DMS53 (cell line): ENCODE data around the gene TXNDC11.

ENCODE experiments used
- DNase-seq: peaks from one replicate; lab custom pipeline; 2025; lab: John Stamatoyannopoulos, UW

Gene TXNDC11

DNA sequence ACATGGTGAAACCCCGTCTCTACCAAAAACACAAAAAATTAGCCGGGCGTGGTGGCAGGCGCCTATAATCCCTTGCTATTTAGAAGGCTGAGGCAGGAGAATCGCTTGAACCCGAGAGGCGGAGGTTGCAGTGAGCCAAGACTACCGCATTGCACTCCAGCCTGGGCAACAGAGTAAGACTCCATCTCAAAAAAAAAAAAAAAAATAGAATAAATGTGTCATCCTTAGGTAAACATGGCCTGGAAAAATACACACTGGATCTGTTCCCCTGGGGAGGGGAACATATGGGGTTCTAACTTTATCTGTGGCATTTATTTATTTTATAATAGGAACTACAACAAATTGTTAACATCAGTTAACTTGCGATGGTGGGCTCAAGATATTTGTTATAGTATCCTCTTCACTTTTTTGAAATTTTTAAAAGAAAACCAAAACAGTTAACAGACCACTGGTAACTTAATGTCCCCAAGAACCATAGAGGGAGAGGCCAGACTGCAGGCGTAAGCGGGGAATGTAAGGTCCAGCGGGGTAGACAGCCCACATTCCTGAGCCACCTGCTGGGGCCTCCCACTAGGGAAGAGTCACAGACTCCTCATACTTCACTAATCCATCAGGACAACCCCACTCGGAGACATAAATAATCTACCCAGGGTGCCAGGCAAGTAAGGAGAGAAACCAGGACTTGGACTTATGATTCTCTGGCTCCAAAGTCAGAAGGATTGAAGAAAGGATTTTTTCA is 12.5 kb upstream of the TXNDC11 start:
- peak; percentile 68 for DNase-seq

DNA sequence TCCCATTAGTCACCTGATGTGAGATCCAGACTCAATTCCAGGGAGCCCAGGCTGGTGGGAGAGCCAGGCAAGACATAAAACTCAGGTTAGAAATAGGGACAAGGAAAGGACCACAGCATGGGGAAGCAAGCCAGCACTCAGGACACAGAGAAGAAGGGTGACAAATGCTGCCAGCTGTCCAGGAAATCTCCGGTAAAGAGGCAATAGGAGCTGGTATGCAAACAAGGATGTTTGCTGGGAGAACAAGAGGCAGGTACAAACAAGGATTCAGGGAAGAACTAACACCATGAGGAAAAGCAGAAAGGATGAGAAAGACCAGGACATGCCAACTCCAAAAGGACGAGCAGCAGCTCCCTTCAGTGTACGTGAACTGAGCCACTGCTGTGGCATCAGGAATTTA is 10.2 kb upstream of the TXNDC11 start:
- peak; percentile 91 for DNase-seq

- no peak for DNase-seq
These were observed 7.4 kb upstream of the TXNDC11 start for GRCh38 chr16:11750056-11750455.

- DNase-seq, result peak; percentile 66
These were observed 6.0 kb upstream of the TXNDC11 start for GRCh38 chr16:11748404-11749254.

GRCh38 chr16:11747949-11748403 is 5.3 kb upstream of the TXNDC11 start:
- no peak for DNase-seq

- no peak for DNase-seq
These were observed 1.4 kb upstream of the TXNDC11 start for GRCh38 chr16:11744075-11744470.

DNA sequence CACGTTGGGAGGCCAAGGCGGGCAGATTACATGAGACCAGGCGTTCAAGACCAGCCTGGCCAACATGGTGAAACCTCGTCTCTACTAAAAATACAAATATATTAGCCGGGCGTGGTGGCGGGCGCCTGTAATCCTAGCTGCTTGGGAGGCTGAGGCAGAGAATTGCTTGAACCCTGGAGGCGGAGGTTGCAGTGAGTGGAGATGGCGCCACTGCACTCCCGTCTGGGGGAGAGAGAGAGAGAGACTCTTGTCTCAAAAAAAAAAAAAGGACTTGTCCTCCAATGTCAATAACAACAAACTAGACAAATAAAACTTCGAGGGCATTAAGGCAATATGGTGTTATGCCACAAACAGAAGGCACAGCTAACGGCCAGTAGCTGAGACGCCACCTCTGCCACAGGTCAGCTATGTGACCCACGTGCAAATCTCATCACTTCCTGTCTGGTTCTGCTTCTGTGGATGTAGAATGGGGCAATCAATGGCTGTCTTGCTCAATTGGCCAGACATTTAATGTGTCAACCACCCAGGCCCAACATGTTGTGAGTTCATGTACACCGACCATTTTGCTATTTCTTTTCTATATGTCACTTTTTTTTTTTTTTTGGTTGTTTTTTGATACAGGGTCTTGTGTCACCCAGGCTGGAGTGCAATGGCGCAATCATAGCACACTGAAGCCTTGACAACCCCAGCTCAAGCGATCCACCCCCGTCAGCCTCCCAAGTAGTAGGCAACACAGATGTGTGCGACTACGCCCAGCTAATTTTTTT is 834 bp upstream of the TXNDC11 start:
- DNase-seq, result peak; percentile 73

DNA sequence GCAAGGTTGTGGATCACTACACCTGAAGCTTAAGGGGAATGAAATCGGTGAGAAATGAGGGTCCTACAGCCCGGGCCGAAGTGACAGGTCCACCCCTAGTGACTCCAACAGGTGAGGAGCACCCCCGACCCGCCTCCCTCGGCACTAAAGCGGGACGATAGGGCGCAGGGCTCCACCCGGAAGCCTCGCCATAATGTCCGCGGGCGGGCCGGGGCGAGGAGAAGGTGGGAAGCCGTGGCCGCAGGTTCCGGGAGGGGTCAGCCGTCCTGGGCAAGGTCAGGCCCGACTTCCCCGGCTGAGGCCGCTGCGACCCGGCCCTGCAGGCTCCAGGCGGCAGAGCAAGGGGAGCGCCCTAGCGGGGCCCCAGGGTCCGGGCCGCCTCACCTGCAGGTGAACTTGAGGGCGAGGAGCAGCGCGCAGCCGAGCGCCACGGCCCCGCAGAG is 543 bp downstream of the TXNDC11 start:
- DNase-seq, result peak; percentile 69

DNA sequence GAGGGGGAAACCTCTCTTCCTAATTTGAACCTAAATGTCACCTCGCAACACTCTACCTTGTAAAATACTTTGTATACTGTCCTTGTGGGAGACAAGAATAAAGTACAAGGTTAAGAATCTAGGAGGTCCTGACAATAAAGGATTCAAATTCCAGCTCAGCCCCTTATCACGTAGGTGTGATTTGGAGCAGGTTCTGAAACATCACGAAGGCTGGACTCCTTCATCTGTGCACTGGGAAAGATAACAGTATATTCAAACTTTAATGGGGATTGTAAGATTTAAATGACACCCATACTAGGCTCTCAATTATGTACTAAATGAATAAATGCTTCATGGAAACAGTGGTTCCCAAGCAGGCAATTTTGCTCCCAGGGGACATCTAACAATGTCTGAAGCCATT is 2.1 kb downstream of the TXNDC11 start:
- DNase-seq, result no peak

DNA sequence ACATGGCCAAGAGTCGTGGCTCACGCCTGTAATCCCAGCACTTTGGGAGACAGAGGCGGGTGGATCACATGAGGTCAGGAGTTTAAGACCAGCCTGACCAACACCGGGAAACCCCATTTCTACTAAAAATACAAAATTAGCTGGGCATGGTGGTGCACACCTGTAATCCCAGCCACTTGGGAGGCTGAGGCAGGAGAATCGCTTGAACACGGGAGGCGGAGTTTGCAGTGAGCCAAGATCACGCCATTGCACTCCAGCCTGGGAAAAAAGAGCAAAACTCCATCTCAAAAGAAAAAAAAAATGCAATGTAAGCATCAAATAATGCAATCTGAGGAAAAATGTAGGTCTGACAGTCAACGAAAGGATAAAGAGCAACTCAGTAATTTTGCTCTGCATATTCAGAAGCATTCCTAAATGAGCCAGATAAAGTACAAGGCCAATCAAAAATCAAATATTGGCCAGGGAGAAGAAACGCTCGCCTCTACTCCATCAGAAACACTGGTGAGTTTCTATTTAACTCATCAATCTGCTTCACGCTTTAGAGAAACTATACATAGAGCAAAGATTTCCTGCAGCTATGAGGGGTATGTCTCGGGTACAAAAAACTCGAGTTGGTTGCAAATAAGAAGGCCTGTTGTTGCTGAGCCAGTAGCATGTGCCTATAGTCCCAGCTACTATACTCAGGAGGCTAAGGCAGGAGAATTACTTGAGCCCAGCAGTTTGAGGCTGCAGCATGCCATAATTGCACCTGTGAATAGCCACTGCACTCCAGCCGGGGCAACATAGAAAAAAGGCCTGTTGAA is 3.7 kb downstream of the TXNDC11 start:
- DNase-seq, result no peak

DNA sequence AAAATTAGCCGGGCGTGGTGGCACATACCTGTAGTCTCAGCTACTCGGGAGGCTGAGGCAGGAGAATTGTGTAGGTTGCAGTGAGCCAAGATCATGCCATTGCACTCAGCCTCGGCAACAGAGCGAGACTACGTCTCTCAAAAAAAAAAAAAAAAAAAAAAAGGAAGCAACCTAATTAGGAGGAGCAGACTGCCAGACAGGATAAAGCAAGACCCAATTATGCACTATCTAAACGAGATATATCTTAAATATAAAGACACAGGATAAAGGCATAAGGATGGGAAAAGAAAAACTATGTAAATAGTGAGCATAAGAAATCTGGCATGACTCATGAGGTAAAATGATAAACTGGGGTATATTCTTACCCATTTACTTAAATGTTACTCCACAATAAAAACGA is 4.9 kb downstream of the TXNDC11 start:
- DNase-seq, result no peak

DNA sequence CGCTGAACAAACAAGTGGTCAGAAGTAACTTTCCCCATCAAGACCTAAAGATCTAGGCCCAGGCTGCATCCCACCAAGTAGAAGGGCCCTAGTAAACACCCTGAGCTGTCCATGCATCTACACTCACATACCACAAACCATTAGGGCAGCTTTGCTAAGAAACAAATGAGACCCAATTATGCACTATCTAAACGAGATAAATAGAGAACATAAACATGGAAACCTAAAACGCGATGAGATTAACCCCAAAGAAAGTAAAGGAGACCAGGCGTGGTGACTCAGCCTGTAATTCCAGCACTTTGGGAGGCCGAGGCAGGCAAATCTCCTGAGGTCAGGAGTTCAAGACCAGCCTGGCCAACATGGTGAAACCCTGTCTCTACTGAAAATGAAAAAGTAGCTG is 5.8 kb downstream of the TXNDC11 start:
- DNase-seq, result no peak

GRCh38 chr16:11735787-11736186 is 6.9 kb downstream of the TXNDC11 start:
- DNase-seq, result no peak

- no peak for DNase-seq
These were observed 8.0 kb downstream of the TXNDC11 start for GRCh38 chr16:11734653-11735043.

- no peak for DNase-seq
These were observed 8.5 kb downstream of the TXNDC11 start for GRCh38 chr16:11734025-11734652.

DNA sequence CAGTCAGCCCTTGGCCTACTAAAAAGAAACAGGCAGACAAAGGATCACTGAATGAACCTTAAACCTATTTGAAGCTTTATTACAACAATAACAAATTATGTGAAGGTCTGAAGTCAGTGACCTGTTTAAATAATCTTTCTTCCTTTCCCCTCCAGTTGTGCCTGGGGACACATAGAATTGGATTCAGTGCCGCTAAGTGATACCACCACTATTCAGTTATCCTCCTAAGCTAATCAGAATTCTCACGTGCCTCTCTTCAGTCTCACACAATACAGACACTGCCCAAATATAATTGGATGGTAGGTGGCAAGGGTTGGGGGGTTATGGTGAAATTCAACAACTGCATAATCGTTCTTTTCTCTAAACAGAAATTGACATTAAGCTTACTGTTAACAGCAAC is 11.4 kb downstream of the TXNDC11 start:
- DNase-seq, result no peak

DNA sequence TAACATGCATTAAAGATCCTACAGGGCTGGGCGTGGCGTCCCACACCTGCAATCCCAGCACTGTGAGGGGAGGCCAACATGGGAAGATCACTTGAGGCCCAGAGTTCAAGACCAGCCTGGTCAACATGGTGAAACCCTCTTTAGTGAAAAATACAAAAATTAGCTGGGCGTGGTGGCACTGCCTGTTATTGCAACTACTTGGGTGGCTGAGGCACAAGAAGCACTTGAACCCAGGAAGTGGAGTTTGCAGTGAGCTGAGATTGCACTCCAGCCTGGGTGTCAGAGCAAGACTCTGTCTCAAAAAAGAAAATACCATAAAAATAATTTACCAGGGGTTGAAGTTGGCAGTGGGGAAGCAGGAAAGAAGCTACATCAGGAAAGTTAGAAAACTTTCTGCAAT is 12.9 kb downstream of the TXNDC11 start:
- no peak for DNase-seq

GRCh38 chr16:11727796-11728543 is 14.7 kb downstream of the TXNDC11 start:
- DNase-seq, result no peak

DNA sequence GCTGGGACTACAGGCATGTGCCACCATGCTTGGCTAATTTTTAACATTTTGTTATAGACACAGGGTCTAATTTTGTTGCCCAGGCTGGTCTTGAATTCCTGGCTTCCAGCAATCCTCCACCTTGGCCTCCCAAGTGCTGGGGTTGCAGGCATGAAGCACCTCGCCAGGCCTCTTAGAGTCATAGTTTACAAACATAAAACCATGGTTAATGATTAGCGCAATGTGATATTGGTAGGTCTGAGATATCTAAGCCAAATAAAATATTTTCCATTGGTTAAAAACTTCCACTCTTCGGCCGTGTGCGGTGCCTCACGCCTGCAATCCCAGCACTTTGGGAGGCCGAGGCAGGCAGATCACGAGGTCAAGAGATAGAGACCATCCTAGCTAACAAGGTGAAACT is 16.6 kb downstream of the TXNDC11 start:
- peak; percentile 48 for DNase-seq

DNA sequence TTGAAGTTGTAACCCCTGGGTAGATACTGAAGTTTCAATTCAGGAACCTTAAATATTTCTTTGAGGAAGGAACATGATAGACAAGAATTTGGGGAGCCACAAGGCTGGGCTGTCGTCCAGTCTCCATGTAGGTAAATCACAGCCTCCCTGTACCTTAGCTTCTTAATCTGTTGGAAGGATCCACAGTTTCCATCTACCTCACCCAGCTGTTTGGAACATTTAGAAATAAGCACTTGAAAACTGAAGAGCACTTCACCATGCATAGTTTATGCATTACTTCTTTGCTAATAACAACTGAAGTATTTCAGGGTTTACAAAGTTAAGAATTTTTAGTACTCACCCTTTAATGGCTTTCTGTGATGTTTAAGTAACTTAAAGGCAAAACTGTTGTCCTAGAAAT is 17.2 kb downstream of the TXNDC11 start:
- peak; percentile 41 for DNase-seq

GRCh38 chr16:11722468-11722808 is 20.2 kb downstream of the TXNDC11 start:
- no peak for DNase-seq
